Gastroesophageal sphincter (tissue), 4 donors: Measurements from ENCODE around the gene SIPA1. TPM values are rescaled to one million over a fixed set of nuclear protein-coding genes. Genes with fewer than 3 reads are reported as not detected.
A peak's percentile ranks its signal among the peaks of the same experiment; 100 is the strongest.

Experiments
- ATAC-seq: fragments of 150-250 bp; one replicate; pipeline ENCODE4 v1.9.1; 2016; ENCODE audit warnings: mild to moderate bottlenecking, moderate library complexity
- H3K27ac ChIP-seq, 4 donors: fragments of 200-600 bp; sonication (generic) in 3 of 4; 1 replicate in 3 of 4; 2 replicates in 1 of 4; pipeline ENCODE4 v1.5.1; 2016 to 2019
- H3K27me3 ChIP-seq: fragments of 200-600 bp; sonication (generic); one replicate; pipeline ENCODE4 v1.5.1; 2019
- H3K36me3 ChIP-seq, 2 donors: fragments of 200-600 bp; sonication (generic); one replicate each; pipeline ENCODE4 v1.5.1; 2019; ENCODE audit warnings: control low read depth in 1 of 2
- H3K4me1 ChIP-seq, 3 donors: fragments of 200-600 bp; sonication (generic); 1 replicate in 2 of 3; 2 replicates in 1 of 3; pipeline ENCODE4 v1.5.1; 2016 to 2019; ENCODE audit warnings: control low read depth in 2 of 3
- H3K4me3 ChIP-seq, 2 donors: fragments of 200-600 bp; sonication (generic); one replicate each; pipeline ENCODE4 v1.5.1; 2019; ENCODE audit warnings: mild to moderate bottlenecking in 1 of 2, moderate library complexity in 1 of 2
- H3K9me3 ChIP-seq, 3 donors: fragments of 200-600 bp; sonication (generic); one replicate each; pipeline ENCODE4 v1.5.1; 2017 to 2019; ENCODE audit warnings: control low read depth in 2 of 3
- EP300 ChIP-seq: sonication (generic); formaldehyde crosslinking; IDR thresholded peaks from one replicate; pipeline ENCODE4 v1.6.1; 2017; ENCODE audit warnings: antibody characterized with exemption, mild to moderate bottlenecking
- POLR2A ChIP-seq, 2 donors: fragments of 450-650 bp; IDR thresholded peaks; one replicate each; pipeline ENCODE4 v1.6.1; 2017; ENCODE audit warnings: antibody characterized with exemption in 2 of 2, mild to moderate bottlenecking in 2 of 2, moderate library complexity in 1 of 2
- POLR2AphosphoS5 ChIP-seq: sonication (generic); formaldehyde crosslinking; IDR thresholded peaks from one replicate; pipeline ENCODE4 v1.6.1; 2017; ENCODE audit warnings: antibody characterized with exemption
- WGBS, 2 donors: methylation state at CpG; one replicate each; pipeline ENCODE4 v1.1.5; 2018; ENCODE audit warnings: low coverage in 1 of 2; 5-methylcytosine and 5-hydroxymethylcytosine counted together
- total RNA-seq, 4 donors: library from RNA; depleted of rRNA; stranded (reverse); fragments of >200 nt; gene quantifications; one replicate each; pipeline ENCODE4 v1.1.0, GENCODE V29; 2016
- TF ChIP-seq, protein P1 (sequence below), 4 experiments: fragments of 200-600 bp in 2 of 4; fragments of 450-650 bp in 2 of 4; sonication (generic) in 1 of 4; IDR thresholded peaks; one replicate each; pipeline ENCODE4 v1.5.1; 2017 to 2019; ENCODE audit warnings: antibody characterized with exemption in 4 of 4, mild to moderate bottlenecking in 2 of 4, moderate library complexity in 2 of 4

SIPA1 gene
- total RNA-seq, 4 donors from 2014 or later: 32.9 to 45.0 (median 38.3) TPM

DNA sequence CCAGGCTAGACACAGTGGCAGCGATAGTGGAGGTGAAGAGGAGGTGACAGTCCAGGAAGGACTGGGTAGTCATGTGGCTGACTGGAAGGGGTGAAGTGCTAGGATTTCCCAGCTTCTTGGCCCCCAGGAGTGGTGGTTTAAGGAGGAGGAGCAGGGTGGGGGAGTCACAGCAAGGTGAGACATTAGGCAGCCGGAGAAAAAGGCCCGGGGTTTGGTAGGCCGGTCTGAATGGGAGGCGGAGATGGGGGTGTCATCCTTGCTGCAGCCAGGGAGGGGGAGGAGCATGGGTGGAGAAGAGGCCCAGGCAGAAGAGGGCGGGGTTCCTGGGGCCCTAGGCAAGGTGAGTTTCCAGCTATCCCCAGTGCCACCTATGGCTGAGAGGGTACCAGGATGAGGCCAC, 6.1 kb downstream of the SIPA1 start:
- no peak for ATAC-seq
- Histone ChIP-seq H3K9me3 (no peaks in the 10 kb centered on the region), H3K27ac (no peak overlapping the region), H3K27me3 (no peaks in the 10 kb centered on the region), H3K36me3 (peaks cover 0 to 76% of the 10 kb centered on the region in 2 donors), H3K4me3 (no peak overlapping the region), H3K4me1 (peaks cover 0 to 60% (median 18%) of the 10 kb centered on the region in 3 donors)
- WGBS, 2 donors: 49 to 86% methylated on average over 1 to 5 of the region's 6 CpGs
- TF ChIP-seq POLR2AphosphoS5 (no peak), POLR2A (IDR thresholded peaks at IDR 0.05) (no peak), EP300 (no peak)
- TF ChIP-seq, protein P1, sequence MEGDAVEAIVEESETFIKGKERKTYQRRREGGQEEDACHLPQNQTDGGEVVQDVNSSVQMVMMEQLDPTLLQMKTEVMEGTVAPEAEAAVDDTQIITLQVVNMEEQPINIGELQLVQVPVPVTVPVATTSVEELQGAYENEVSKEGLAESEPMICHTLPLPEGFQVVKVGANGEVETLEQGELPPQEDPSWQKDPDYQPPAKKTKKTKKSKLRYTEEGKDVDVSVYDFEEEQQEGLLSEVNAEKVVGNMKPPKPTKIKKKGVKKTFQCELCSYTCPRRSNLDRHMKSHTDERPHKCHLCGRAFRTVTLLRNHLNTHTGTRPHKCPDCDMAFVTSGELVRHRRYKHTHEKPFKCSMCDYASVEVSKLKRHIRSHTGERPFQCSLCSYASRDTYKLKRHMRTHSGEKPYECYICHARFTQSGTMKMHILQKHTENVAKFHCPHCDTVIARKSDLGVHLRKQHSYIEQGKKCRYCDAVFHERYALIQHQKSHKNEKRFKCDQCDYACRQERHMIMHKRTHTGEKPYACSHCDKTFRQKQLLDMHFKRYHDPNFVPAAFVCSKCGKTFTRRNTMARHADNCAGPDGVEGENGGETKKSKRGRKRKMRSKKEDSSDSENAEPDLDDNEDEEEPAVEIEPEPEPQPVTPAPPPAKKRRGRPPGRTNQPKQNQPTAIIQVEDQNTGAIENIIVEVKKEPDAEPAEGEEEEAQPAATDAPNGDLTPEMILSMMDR (IDR thresholded peaks at IDR 0.05): no peak

DNA sequence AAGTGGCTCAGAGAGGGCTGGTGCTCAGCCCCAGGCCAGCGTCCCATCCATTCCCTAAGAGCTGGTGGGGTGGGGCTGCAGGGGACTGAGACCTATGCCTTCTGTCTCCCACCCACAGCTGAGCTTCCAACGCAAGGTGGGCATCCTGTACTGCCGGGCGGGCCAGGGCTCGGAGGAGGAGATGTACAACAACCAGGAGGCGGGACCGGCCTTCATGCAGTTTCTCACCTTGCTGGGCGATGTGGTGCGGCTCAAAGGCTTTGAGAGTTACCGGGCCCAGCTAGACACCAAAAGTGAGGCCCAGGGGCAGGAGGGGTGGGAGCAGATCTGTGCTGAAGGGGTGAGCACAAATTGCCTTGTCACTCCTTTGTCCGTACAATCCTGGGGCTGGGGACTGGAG, 6.9 kb downstream of the SIPA1 start:
- H3K27me3 ChIP-seq: no peaks in the 10 kb centered on the region
- peaks cover 0 to 58% (median 9%) of the 10 kb centered on the region in 3 donors for H3K4me1 ChIP-seq
- TF ChIP-seq POLR2A (IDR thresholded peaks at IDR 0.05) (no peak), POLR2AphosphoS5 (no peak), EP300 (no peak)
- TF ChIP-seq, protein P1 (IDR thresholded peaks at IDR 0.05): no peak
- WGBS, 2 donors: 80% methylated on average over 1 of the region's 11 CpGs
- H3K27ac ChIP-seq: no peak overlapping the region
- H3K9me3 ChIP-seq: no peaks in the 10 kb centered on the region
- no peak overlapping the region for H3K4me3 ChIP-seq
- peaks cover 0 to 85% of the 10 kb centered on the region in 2 donors for H3K36me3 ChIP-seq
- no peak for ATAC-seq

DNA sequence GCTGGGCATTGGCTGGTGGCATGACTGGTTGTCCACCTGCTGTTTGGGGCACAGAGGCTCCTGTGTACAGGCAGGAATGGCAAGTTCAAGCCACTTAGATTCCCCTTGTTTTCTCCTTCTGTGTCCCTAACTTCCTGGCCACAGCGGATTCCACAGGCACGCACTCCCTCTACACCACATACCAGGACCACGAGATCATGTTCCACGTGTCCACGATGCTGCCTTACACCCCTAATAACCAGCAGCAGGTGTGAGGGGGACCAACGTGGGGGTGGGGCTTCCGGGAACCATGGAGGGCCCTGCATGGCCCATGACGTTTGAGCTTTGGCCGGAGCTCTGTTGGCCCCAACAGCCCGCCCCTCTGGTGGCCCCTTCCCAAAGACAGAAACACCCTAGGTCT, 7.8 kb downstream of the SIPA1 start:
- no peak for ATAC-seq
- H3K36me3 ChIP-seq: peaks cover 0 to 91% of the 10 kb centered on the region in 2 donors
- H3K27me3 ChIP-seq: no peaks in the 10 kb centered on the region
- peaks cover 0 to 58% (median under 1%) of the 10 kb centered on the region in 3 donors for H3K4me1 ChIP-seq
- H3K27ac ChIP-seq: peak overlapping the region in 2 of 4 donors; percentile 1 to 7
- 61% methylated on average over 6 of the region's 10 CpGs; no CpG with 5 or more reads in 1 of the 2 donors for WGBS, 2 donors
- no peak overlapping the region for H3K4me3 ChIP-seq
- no peaks in the 10 kb centered on the region for H3K9me3 ChIP-seq
- TF ChIP-seq EP300: no peak
- no peak for TF ChIP-seq POLR2AphosphoS5
- TF ChIP-seq, protein P1 (IDR thresholded peaks at IDR 0.05): no peak
- TF ChIP-seq POLR2A (IDR thresholded peaks at IDR 0.05): no peak

DNA sequence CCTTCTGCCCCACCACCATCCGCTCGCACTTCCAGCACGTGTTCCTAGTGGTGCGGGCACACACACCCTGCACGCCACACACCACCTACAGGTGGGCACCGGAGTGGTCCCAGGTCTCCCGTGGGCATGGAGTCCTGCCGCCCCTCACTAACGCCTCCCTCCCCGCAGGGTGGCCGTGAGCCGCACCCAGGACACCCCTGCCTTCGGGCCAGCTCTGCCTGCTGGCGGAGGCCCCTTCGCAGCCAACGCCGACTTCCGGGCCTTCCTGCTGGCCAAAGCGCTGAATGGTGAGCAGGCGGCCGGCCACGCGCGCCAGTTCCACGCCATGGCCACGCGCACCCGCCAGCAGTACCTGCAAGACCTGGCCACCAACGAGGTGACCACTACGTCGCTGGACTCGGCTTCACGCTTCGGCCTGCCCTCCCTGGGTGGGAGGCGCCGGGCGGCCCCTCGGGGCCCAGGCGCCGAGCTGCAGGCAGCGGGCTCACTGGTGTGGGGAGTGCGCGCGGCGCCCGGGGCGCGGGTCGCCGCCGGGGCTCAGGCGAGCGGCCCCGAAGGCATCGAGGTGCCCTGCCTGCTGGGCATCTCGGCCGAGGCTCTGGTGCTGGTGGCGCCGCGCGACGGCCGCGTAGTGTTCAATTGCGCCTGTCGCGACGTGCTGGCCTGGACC, 8.5 kb downstream of the SIPA1 start:
- Histone ChIP-seq H3K9me3 (no peaks in the 10 kb centered on the region), H3K4me1 (peaks cover 0 to 58% (median 7%) of the 10 kb centered on the region in 3 donors), H3K4me3 (no peak overlapping the region), H3K36me3 (peaks cover 0 to 90% of the 10 kb centered on the region in 2 donors), H3K27me3 (no peaks in the 10 kb centered on the region), H3K27ac (peak overlapping the region in 2 of 4 donors; percentile 54 to 70)
- WGBS, 2 donors: 100% methylated on average over 2 of the region's 68 CpGs; no CpG with 5 or more reads in 1 of the 2 donors
- TF ChIP-seq POLR2A (IDR thresholded peaks at IDR 0.05): no peak
- TF ChIP-seq POLR2AphosphoS5: no peak
- TF ChIP-seq EP300: no peak
- TF ChIP-seq, protein P1 (IDR thresholded peaks at IDR 0.05): no peak
- ATAC-seq: no peak
